Amygdala (tissue), 56 donors: ENCODE data around the gene BCAS3.

Experiments
- DNase-seq, 56 donors: peaks; one replicate each; lab custom pipeline; 2025; lab: John Stamatoyannopoulos, UW

Gene BCAS3

GRCh38 chr17:61261001-61261637 lies 583.5 kb downstream of the BCAS3 start:
- no peak for DNase-seq

- DNase-seq: no peak
Measured at GRCh38 chr17:61265397-61265796, 587.7 kb downstream of the BCAS3 start.

GRCh38 chr17:61267847-61268246 lies 590.2 kb downstream of the BCAS3 start:
- no peak for DNase-seq

- no peak for DNase-seq
Measured at GRCh38 chr17:61275395-61275794, 597.7 kb downstream of the BCAS3 start.

GRCh38 chr17:61276806-61277205 lies 599.2 kb downstream of the BCAS3 start:
- DNase-seq: no peak

- DNase-seq: no peak
Measured at GRCh38 chr17:61279476-61280145, 602.0 kb downstream of the BCAS3 start.

DNA sequence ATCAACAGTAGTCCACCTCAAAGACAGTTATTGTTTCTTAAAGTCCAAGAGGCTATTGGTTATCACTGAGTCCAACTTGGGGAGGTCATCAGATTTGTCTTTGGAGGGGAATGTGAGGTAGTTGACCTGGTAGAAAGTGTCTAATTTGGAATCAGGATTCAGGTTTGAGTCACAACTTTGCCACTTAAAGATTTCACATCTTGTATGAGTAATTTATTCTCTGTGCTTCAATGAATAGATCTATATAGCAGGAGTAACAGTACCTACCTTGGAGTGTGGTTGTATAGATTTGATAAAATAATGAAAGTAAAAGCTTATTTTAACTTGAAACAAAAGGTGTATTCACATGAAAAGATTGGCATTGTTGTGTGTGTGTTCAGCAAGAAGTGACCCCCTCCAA lies 602.7 kb downstream of the BCAS3 start:
- no peak for DNase-seq

- DNase-seq: no peak
Measured at GRCh38 chr17:61280851-61281250, 603.2 kb downstream of the BCAS3 start.

DNA sequence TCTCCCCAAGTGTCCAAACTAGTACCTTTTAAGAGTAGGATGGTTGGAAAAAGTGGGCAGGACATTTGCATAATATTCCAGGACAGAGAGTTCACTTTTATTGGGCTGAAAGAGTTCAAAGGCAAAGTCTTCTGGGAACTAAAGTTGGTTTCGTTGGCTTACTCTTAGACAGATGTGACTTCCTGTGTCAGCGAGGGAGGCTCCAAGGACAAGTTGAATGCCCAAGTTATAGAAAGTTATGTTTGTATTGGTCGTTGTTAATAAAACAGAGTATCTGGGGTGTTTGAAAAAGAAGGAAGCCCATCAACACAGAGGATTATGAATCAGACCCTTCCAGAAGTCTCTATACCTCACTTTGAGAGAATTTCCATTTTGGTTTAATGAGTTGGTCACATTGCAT lies 604.7 kb downstream of the BCAS3 start:
- DNase-seq: no peak

GRCh38 chr17:61283043-61283442 lies 605.4 kb downstream of the BCAS3 start:
- no peak for DNase-seq

- no peak for DNase-seq
Measured at GRCh38 chr17:61284174-61284573, 606.5 kb downstream of the BCAS3 start.

- DNase-seq: no peak
Measured at GRCh38 chr17:61284746-61285145, 607.1 kb downstream of the BCAS3 start.

- DNase-seq: no peak
Measured at GRCh38 chr17:61285526-61286320, 608.1 kb downstream of the BCAS3 start.

GRCh38 chr17:61286449-61286848 lies 608.8 kb downstream of the BCAS3 start:
- DNase-seq: no peak

GRCh38 chr17:61289408-61290385 lies 612.0 kb downstream of the BCAS3 start:
- no peak for DNase-seq

GRCh38 chr17:61291451-61292285 lies 614.0 kb downstream of the BCAS3 start:
- peak in 1 of 56 donors; percentile 4 for DNase-seq

DNA sequence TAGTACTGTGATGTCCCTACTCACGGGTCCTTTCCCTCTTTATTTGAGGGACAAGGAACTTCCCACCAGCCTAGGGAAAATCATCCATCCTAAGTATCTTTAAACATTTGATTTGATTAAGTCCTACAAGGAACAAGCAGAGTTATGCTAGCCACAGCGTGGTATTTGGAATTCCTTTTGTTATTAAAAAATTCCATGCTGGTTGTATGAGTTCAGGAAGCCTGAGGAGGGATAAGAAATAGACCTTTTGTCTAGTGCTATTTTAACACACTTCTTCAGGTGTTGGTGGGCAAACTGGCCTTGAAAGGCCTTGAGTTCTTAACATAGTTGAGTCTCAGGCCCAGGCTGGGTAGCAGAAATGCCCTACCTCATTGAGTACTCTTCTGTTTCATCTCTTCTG lies 616.6 kb downstream of the BCAS3 start:
- no peak for DNase-seq

DNA sequence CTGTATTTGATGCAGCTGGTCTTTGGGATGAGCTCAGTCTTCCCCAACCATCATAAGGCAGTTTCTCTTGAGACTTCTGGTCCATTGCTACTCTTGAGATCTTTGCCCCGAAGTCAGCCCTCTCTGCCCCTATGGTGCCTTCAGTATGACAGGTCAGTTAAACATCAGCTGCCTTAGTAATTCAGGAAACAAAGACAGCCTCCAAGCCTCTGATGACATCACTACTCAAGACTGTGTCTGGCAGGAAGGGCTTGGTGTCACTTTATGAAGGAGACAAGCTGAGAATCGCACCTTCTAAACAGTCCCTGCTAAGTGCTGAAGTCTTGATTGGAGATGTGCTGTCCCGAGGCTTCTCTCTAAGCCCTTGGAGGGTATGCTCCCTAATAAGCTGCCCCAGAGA lies 617.1 kb downstream of the BCAS3 start:
- no peak for DNase-seq

DNA sequence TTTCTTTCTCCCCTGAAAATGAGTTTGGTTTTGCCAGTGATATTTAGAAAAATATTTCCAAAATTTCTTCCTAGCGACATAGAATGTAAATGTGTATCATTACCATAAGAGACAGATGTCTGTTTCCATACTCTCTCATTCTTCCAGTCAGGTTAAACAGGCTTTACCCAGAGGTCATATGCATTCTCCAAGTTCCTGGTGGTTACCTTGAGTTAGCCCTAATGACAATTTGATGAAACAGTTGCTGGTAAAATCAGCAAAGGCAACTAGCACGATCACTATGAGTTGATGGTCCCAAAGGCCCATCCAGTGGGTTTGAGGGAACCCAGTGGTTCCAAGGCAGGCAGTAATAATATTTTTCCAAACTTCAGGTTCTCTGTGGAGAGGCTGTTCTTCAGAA lies 618.4 kb downstream of the BCAS3 start:
- no peak for DNase-seq
